Femur (tissue), 1 donor: ENCODE results near the gene OSBPL1A.
"Not testable (repeated sequence)": the region's sequence is repeated elsewhere in the genome, so short reads cannot be mapped to it uniquely, and the experiment has no call there.

Source experiments
- DNase-seq: peaks from one replicate; pipeline ENCODE4 v3.0.0-alpha.2; 2017

The OSBPL1A gene

DNA sequence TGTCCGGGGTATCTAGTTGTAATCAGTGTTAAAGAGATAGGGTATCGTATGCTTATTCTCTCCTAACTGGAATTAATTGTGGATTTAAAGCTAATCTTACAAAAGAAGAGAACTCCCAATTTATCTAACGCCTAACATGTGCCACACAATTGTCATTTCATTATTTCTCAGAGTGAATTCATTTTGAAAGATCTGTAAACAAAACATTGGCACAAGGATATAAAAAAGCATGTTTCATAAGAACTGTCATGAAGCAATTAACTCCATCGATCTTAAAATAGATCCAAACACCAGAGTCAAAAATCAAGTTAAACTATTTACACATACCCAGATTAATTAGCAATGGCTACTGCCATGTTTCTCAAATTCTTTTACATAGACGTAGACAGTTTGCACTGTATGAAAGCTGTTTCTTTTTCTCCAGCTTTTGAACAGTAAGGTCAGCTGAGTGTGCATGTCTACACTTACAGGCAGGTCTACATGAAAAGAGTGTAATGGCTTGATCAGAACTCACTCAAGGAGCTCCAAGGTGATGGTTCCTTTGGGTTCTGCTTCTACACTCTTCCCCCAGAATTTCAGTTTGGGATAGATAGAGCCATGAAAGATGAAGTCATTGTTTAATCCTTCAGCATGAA lies 220.0 kb downstream of the OSBPL1A start:
- DNase-seq: no peak

DNA sequence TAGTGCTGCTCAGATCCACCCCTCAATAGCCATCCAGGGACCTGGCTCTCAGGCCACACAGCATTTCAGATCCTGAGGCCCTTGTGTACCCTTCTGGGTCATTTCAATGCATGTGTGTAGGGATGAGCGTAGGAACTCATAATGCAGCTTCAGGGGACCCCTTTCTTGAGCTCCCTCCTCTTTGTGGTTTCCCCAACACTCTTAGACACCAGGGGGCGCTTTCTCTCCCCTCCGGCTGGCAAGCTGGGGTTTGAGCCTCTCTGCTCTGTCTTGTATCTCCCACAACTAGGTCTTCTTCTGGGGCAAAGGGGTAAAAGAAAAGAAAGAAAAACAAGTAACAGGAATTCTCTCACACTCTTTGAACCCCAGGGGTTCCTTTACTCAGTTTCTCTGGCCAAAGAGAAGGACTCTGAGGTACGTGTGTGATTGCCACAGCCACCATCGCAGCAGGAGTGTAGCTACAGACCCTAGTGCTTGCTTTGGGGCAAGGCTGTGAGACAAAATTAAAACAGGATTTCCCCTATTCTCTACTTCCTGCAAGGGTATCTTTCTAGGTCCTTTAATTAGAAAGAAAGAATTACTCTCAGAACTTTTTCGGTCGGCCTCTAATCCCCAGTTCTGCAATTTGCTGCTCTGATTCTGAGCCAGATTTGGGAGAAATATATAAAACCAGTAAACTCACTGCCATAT lies 220.8 kb downstream of the OSBPL1A start:
- peak; percentile 54 for DNase-seq

DNA sequence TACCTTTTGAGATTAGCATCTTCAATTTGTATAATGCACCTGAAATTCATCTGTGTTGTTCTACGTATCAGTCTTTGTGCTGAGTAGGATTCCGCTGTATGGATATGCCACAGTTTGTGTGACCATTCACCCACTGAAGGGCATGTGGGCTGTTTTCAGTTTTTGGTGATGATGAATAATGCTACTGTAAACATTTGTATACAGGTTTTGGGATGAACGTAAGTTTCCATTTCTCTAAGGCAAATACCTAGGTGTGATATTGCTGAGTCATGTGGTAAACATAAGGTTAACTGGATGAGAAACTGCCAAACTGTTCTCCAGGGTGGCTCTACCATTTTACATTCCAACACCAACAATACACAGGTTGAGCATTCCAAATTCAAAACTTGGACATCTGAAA lies 223.6 kb downstream of the OSBPL1A start:
- no peak for DNase-seq

DNA sequence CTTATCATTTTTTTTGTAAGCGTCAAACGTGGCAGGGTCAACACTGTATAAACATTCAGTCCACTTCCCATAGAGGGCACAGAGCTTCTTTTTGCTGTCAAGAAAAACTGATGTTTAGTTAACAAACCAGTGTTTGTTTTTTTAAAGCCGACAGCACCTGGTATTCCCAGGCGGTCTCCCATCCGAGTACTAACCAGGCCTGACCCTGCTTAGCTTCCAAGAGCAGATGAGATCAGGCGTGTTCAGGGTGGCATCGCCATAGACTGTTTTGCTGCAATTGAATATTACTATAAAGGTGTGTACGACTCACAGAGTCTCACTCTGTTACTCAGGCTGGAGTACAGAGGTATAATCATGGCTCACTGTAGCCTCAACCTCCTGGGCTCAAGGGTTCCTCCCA lies 227.3 kb downstream of the OSBPL1A start:
- DNase-seq: no peak

DNA sequence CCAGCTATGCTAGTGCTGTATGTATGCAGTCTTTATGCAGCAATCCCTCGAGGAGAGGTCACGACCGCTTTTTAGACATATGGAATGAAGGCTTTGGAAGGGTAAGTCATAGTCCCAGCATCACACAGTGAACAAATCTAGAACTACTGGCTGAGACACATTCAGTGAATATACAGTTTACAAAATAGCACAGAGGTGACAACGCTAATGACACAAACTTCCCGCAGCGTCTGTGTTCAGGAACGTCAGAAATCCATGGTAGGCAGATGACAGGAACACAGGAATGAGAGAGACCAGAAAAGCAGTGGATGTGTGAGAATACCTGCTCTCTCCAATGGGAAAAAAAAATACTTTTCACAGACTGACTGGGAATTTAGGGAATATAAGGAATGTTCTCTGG lies 229.1 kb downstream of the OSBPL1A start:
- no peak for DNase-seq

DNA sequence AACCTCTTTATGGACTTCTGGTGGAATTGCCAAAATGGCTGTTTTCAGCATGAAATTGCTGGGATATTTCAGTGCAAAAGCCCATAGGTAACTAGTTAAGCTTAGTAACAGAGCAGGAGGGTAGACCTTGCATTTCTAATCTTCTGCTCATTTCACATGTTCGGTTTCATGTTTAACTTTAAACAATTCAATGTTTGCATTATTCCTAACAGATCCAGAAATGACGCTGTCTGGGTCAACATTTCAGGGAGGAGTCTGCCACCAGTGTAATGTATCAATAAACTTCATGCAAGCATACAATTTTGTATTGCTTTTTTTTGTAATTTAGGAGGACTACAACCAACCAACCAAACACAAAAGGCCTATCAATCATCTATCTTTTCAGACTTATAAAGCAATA lies 236.3 kb downstream of the OSBPL1A start:
- DNase-seq: no peak

DNA sequence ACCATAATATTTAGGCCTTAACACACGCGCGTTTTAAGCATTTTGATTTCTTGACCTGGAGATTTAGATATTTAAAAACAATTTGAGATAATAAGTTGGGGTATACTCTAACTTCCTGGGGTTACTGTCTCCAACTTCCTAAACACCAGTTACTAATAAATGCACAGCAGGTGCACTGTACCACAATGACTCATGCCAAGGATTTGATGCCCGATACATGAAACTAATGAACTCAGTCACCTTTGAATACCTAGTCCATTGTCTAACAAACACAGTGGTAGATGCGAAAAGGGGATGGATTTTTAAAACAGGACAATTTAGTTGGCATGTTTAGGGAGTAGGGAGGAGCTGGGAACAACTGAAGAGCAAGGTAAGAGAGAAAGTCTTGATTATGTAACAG lies 237.5 kb downstream of the OSBPL1A start:
- no peak for DNase-seq

DNA sequence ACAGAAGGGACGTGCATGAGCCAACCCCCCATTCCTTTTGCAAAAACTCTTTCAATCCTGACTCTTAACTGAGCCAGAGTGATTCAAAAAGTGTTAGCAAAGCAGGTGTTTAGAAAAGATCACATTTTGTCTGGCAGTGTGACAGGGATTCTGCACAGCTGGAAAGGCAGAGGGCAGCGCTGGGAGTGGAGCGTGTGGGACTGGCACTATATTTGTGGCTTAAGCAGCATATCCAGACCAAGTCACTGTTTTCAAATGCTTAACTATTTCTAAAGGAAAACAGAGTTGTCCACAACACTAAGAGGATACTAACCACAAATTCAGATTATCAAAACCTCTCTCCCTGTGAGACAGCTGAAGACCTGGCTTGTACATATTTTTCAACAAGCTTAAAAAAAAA lies 239.8 kb downstream of the OSBPL1A start:
- DNase-seq: no peak

DNA sequence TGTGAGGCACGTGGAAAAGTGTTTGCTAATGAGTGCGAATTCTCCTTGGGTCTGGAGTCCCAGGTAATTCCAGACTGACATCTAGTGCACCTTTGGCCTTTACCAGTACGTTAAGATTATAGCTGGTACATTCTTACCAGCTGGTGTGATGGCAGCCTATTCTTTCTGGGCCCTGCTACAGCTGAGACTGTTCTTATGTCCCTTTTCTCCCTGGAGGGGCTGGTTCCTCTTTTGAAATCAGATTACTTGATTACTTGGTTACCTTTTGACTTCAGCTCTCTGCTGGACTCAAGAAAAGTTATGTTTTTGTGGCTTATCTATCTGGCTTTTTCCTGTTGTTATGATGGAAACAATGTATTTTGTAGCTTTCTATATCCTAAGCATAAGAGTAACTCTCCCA lies 244.2 kb downstream of the OSBPL1A start:
- no peak for DNase-seq

DNA sequence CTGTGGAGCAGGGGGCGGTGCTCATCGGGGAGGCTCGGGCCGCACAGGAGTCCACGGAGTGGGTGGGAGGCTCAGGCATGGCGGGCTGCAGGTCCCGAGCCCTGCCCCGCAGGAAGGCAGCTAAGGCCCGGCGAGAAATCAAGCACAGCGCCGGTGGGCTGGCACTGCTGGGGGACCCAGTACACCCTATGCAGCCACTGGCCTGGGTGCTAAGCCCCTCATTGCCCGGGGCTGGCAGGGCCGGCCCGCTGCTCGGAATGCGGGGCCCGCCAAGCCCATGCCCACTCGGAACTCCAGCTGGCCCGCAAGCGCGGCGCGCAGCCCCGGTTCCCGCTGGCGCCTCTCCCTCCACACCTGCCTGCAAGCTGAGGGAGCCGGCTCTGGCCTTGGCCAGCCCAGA lies 248.0 kb downstream of the OSBPL1A start:
- not testable (repeated sequence) for DNase-seq

DNA sequence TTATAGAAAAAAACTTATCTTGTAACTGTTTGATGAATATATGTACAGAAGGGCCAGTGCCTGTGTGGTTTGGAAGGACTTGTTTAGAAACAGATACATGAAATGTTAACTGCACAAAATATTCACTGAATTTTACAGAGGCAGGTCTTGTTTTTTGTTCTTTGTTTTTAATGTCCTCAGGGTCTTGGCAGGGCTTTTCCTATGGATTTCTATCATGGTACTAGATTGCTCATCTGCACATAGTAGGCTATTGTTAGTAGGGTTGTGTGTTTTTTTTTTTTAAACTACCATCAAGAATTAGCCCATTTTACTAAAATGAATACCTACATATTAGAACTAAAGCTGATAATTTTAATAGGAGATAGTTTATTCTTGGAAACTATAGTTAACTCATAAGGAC lies 255.2 kb downstream of the OSBPL1A start:
- DNase-seq: no peak

DNA sequence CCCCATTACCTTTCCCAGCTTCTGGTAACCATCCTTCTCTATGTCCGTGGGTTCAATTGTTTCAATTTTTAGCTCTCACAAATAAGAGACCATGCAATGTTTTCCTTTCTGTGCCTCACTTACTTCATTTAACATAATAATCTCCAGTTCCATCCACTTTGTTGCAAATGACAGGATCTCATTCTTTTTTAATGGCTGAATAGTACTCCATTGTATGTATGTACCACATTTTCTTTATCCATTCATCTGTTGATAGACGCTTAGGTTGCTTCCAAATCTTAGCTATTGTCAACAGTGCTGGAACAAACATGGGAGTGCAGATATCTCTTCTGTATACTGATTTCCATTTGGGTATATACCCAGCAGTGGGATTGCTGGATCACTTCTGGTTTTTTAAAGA lies 256.9 kb downstream of the OSBPL1A start:
- DNase-seq: no peak

DNA sequence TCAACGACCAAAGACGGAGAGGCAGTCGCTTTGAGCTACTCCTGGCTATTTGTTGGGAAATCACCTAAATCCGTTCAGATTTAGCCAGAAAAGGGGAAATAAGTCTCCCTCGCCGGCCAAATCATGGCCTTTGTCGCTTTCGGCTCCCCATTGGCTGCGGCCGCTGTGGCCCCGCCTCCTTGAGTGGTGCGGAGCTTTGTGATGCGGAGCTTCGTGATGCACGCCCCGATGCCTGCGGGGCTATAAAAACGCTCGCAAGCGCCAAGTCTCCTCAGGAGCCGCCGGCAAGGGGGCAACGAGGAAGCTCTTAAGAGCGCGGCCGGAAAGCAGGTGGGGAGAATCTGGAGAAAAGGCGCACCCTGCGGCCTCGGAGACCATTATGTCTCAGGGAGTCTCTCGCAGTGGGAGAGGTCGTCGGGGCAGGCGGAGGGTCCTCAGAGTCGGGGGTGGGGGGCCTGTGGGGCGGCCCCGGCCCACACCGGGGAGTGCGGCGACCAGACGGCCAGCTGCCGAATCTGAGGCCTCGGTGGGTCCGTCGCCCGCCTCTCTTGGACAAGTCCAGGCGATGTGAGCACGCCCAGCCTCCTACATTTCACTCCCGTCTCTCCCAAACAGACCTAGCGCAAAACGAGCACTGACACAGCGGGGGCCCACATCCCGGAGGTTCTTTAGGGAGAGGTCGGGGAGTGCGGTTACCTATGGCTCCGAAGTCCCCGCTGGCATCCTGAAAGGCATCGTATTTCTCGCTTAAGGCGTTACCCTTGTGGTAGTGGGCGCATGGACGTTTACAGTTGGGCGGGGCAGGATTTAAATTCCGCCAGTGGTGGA lies 258.6 kb downstream of the OSBPL1A start, which contains the start of gene CABYR:
Gene CABYR (plus strand): TSS at position 274 of the 828 bp plus-strand sequence. CDS start 4,053 bp downstream, outside the sequence.
- peak; percentile 86 for DNase-seq

DNA sequence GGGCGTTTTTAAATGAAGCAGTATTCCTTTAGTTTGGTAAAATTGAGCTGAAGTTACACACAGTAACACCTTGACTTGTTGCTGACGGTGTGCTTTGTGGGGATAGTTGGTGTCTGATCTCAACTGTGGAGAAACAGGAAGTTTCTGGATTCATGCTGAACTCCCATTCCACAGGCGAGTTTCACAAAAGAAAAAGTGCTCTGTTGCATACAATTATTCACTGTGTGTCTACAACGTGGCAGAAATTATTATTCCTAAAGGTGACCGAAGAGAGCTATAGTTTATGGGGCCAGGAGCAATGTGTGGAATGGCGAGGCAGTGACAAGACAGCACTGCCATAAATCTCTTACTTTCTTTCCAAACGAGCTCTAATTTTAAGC lies 259.2 kb downstream of the OSBPL1A start:
- no peak for DNase-seq

DNA sequence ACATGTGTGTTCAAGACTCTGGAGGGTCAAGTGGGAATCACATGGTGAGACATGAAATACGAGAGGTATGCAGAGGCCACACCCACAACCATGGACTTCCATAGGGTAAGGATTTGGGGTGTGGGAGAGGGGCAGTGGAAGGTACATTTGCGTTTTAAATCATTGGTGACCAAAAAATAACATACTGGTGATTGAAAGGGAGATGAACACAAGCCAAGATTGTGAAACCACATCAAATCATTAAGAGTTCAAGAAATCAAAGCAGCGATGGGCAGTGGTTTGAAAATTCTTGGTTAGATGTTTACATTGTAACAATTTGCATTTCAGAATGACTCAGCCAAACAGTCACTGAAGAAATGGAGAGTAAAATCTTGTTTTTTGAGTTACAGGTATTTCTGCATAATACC lies 260.7 kb downstream of the OSBPL1A start:
- no peak for DNase-seq

DNA sequence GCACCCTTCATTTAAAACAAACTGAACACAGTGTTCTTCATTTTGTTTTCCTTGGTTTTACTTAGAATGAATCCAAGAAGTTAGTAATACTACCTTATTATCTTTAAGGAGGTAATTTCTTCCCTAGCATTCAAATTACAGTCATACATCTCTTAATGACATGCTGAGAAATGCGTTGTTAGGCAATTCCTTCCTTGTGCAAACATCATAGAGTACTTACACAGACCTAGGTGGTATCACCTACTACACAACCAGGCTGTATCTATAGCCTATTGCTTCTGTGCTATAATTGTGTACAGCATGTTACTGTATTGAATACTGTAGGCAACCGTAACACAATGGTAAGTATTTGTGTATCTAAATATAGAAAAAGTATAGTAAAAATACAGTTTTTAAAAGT lies 267.1 kb downstream of the OSBPL1A start:
- no peak for DNase-seq

DNA sequence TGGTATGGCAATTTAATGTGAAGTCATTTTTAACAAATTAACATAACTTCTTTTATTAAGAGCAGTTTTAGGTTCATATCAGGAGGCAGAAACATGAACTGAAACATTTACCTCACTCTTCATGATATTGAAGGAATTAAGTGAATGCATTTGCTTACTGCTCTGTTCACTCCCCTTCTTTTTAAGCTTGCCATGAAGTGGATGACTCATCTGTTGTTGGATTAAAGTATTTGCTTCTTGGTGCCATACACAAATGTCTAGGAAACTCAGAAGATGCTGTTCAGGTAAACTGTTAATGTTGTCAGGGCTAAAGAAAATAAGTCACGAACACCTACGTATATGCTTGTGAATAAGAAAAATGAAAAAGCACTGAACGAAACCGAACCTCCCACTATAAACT lies 268.9 kb downstream of the OSBPL1A start:
- no peak for DNase-seq

DNA sequence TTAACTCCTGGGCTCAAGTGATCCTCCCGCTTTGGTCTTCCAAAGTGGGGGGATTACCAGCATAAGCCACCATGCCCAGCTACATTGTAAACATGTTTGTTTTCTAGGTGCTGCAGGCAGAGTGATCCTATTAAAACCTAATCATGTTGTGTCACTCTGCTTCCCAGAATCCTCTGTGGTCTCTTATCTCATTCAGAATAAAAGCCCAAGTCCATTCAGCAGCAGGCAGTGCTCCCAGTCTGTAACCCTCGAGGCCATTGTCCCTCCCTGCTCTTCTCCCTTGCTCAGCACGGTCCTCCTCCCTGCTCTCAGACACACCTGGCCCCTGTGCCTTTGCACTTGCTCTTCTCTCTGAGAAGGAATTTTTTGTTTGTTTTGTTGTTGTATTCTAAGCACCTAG lies 269.9 kb downstream of the OSBPL1A start:
- no peak for DNase-seq

DNA sequence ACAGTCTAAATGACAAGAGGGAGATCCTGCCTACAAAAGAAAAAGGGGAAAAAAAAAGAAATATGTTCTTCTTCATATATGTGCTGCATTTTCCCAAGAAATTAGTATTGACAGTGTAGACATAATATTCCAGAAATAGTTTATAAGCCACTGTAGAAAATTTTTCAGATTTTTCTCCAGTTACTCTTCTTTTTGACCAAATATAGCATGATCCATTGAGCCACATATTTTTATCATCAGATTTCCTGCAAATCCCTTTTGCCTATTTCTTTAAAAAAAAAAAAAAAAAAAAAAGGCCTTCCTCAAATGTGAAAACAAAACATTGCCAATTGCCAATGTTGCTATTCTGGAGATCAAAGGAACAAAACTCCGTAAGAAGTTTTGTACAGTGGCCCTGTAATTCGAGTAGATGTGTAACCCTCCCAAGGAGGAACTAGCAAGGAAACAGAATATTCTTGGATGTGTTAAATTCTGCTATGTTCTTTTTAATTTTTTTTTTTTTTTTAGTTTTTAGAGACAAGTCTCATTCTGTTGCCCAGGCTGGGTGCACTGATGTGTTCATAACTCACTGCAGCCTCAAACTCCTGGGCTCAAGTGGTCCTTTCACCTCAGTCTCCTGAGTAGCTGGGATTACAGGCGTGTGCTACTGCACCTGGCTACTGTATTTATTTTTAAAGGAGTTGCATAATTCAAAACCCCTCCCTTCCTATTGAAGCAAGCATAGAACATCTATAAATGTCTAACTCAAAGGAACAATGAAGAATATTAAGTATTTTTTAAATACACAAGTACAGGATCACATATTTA lies 271.3 kb downstream of the OSBPL1A start:
- no peak for DNase-seq

DNA sequence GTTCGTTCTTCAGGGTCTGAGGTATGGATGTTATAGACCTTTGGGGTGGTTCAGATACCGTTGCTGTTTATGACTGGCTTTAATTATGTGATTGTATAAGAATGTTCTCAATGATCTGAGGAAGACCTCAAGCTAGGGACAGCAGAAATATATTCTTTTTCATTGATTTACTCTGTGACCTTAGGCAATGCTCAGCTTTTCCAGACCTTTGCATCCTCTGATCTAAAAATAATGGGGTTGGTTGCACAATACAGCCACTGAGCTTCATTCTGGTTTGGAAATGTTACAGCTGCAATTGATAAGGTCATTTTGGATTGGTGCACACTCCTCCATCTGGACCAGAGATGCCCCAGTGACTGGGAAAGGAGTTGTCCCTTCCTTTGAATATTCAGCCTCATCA lies 276.0 kb downstream of the OSBPL1A start:
- no peak for DNase-seq

DNA sequence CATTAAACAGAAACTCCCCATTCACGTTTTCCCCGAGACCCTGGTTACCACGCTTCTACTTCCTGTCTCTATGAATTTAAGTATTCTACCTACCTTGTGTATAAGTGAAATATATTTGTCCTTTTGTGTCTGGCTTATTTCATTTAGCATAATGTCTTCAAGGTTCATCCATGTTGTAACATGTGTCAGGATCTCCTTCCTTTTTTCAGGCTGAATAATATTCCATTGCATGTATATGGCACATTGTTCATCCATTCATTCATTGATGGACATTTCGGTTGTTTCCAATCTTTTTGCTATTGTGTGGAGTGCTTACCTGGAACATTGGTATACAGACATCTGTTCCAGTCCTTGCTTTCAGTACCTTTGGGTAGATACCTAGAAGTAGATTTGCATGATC lies 276.9 kb downstream of the OSBPL1A start:
- no peak for DNase-seq

DNA sequence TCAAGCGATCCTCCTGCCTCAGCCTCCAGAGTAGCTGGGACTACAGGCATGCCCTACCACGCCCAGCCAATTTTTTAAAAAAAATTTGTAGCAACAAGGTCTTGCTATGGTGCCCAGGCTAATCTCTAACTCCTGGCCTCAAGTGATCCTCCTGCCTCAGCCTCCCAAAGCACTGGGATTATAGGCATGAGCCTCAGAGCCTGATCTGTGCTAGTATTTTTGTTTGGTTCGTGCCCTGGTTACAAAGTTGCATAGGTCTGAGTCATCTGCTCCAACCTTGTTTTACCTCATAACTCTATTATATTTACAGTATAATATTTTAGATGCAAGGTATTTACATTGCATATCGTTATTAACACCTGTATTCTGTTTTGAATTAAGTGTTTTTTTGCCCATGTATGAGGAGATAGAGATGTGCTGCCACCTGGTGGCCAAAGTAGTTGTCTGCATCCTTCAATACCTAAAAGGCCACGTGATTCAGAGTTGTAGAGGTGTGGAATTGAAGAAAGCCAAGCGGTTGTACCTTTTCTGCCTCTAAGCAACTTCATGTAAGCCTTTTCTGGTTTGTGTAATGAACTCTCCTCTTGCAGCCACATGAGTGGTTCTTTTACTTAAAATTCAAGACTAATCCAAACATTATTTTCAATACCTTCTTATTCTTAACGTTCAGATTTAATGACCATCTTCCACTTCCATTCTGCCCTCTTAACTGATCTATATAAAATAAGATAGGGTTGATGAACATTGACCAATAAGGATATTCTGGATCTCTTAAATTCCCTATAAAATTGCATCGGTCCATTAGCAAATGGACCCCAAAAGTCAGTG lies 278.7 kb downstream of the OSBPL1A start:
- DNase-seq: peak; percentile 69
